22Rv1 (cell line): ENCODE results near the gene OTOF.

Experiments
- CTCF ChIP-seq: fragments of 450-650 bp; IDR thresholded peaks from 2 replicates; pipeline ENCODE4 v1.5.1; 2017; ENCODE audit warnings: mild to moderate bottlenecking
- ZFX ChIP-seq: fragments of 450-650 bp; IDR thresholded peaks from 2 replicates; pipeline ENCODE4 v1.6.1; 2017; ENCODE audit warnings: antibody characterized with exemption, borderline replicate concordance

GRCh38 chr2:26470601-26471260 is 7.2 kb downstream of the OTOF start:
- TF ChIP-seq CTCF (no peak), ZFX (no peak)
